Measurements from ENCODE around the gene HOXA11.

- TF ChIP-seq POLR2A (IDR thresholded peaks at IDR 0.05): no peak
- TF ChIP-seq CTCF (IDR thresholded peaks at IDR 0.05 in 8 of 11, conservative IDR thresholded peaks at IDR 0.05 in 3 of 11): no peak
These were observed 3.6 kb upstream of the HOXA11 start for GRCh38 chr7:27188386-27189294.
